GOT3 (cell line): Measurements from ENCODE around the gene MTMR8.

Experiments used
- DNase-seq: peaks from one replicate; lab custom pipeline; 2025; ENCODE audit warnings: mixed read lengths; lab: John Stamatoyannopoulos, UW

Gene MTMR8

DNA sequence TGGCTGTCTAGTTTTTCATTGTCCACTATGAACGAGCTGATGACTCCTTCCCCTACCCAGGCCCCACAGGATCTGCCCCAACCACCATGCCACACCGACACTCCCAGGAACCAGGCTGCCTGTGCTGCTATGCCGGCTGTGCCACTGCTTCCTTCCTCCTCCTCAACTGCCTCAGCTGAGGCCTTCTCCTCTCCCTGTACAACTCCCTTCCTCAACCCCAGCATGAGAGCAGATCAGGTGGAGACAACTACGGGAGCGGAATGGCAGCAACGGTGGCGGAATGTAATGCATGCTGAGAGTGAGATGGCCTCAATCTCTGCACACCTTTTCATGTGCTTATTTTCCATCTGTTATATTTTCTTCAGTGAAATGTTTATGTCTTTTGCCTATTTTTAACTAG lies 88.5 kb downstream of the MTMR8 start:
- DNase-seq: no peak

DNA sequence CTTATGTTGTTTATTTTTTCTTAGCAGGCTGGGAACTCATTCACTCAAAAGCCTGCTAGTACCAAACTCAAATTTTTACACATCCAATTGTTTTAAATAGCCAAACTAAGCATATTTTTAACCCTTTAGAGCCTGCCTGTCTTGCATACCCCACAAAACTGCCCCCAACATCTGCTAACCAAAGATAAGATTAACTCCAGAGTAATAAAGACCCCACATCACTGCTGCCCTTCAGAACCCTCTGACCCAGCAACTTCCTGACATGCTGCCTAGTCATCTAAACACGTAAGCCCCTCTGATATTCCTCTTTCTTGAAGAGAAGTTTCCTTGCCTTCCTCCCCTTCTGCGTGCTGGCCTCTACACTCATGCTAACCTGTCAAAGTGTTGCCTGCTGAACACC lies 104.1 kb downstream of the MTMR8 start:
- no peak for DNase-seq

DNA sequence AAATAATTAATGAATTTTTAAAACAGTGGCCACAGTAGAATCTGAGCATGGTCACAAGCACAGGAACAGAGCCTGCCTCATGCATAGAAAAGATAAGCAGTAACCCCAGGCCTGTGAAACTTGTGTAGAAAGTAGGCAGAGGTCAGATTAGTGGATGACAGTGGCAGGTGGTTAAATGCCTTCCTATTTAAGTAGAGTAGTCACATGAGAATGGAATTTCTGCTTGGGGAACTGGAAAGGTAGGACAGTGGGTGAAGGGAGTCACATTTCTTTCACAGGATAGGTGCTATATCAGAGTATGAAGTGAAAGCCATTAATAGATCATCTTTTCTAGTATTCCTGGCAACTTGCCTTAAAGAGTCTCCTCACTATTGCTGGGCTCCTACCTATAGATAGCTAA lies 130.0 kb downstream of the MTMR8 start:
- no peak for DNase-seq

DNA sequence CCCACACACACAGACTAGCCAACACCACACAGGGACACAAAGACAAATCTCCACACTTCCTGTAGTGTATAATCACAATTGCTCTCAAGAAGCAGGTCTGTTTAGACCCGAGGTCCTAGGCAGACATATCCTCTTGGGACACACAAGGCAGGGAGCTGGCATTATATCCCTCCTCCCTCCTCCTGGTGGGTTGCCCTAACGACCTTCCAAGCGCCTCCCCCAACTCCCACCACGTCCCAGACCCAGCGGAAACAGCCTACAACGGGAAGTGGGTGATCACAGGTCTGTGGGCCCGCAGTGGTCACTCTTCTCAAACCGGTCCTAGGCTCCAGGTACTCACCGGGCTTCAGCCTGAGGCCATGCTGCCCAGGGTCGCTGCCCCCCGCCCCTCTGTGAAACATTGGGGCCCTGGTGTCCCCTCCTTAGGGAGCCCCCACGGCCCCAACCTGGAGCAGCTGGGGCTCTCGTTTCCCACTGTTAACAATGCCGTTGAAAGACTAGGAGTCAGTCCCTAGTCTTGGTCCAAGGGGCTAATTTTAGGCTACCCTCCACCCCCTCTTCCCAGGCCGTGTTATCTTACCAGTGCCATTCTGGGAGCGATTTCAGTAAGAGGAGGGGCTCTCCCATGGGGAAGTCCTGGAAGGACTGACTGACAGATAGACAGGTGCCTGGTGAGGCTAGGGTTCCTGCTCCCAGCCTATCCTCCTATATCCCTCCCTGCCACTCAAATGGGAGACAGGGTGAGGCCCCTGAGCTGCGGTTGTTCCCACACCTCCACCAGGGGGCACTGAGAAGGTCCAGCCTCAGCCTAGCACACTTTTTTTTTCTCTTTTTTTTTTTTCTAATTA lies 164.9 kb downstream of the MTMR8 start, which contains the start of gene ASB12:
Gene ASB12 (minus strand): TSS at position 485 of the 848 bp plus-strand sequence. CDS start 4,957 bp downstream, outside the sequence.
- no peak for DNase-seq

DNA sequence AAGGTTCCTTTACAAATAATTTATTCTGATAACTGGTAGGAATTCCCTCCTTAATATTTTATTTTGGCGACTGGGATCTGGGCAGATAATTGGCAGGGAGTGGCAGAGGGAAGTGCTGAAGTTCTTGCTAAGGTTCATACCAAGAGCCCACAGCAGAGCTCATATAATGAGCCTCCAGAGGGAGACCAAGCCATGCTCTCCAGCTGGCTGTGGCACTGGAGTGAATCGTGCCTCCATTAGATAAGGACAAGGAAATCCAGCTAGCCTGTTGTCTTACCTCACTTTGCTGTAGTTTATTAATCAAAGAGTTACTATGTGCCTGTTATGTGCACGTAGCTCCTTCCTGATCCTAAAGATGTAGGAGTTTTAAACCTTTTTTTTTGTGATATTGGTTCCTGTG lies 166.1 kb downstream of the MTMR8 start:
- DNase-seq: no peak
